Neural crest cell (in vitro differentiated cells): ENCODE measurements around the gene CD300A. TPM values are rescaled to one million over a fixed set of nuclear protein-coding genes. Genes with fewer than 3 reads are reported as not detected.

Experiments
- DNase-seq: peaks from one replicate; pipeline ENCODE4 v3.0.0; 2021; ENCODE audit warnings: low read depth, mixed read lengths, low spot score
- H3K27ac Mint-ChIP-seq: one replicate; pipeline ENCODE4 v1.8.0; 2021; ENCODE audit warnings: mild to moderate bottlenecking, mixed read lengths; ENCODE audit not compliant: unreplicated experiment
- H3K27me3 Mint-ChIP-seq: 2 replicates; pipeline ENCODE4 v1.8.0; 2021; ENCODE audit warnings: low read depth, mild to moderate bottlenecking, mixed read lengths
- H3K36me3 Mint-ChIP-seq: 2 replicates; pipeline ENCODE4 v1.8.0; 2021; ENCODE audit warnings: low read depth, mild to moderate bottlenecking, mixed read lengths
- H3K4me1 Mint-ChIP-seq: 2 replicates; pipeline ENCODE4 v1.8.0; 2021; ENCODE audit warnings: mixed read lengths
- H3K4me3 Mint-ChIP-seq: one replicate; pipeline ENCODE4 v1.8.0; 2021; ENCODE audit warnings: mild to moderate bottlenecking, mixed read lengths
- H3K9me3 Mint-ChIP-seq: 2 replicates; pipeline ENCODE4 v1.8.0; 2021; ENCODE audit warnings: mixed read lengths
- total RNA-seq: library from RNA; stranded (reverse); gene quantifications from 2 replicates; pipeline ENCODE4 v1.2.1, GENCODE V29; 2021
- TF ChIP-seq, protein P1 (sequence below): fragments of 200-600 bp; sonication (generic); conservative IDR thresholded peaks from 2 replicates; pipeline ENCODE4 v1.5.0; 2021; ENCODE audit warnings: antibody characterized with exemption, mild to moderate bottlenecking

Gene CD300A
- total RNA-seq, 1 donor from 2014 or later: not detected

GRCh38 chr17:74472890-74473289 is 6.5 kb downstream of the CD300A start:
- TF ChIP-seq, protein P1, sequence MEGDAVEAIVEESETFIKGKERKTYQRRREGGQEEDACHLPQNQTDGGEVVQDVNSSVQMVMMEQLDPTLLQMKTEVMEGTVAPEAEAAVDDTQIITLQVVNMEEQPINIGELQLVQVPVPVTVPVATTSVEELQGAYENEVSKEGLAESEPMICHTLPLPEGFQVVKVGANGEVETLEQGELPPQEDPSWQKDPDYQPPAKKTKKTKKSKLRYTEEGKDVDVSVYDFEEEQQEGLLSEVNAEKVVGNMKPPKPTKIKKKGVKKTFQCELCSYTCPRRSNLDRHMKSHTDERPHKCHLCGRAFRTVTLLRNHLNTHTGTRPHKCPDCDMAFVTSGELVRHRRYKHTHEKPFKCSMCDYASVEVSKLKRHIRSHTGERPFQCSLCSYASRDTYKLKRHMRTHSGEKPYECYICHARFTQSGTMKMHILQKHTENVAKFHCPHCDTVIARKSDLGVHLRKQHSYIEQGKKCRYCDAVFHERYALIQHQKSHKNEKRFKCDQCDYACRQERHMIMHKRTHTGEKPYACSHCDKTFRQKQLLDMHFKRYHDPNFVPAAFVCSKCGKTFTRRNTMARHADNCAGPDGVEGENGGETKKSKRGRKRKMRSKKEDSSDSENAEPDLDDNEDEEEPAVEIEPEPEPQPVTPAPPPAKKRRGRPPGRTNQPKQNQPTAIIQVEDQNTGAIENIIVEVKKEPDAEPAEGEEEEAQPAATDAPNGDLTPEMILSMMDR: no peak
- Mint-ChIP-seq H3K4me1 (no peaks in the 10 kb centered on the region), H3K9me3 (peaks cover 9% of the 10 kb centered on the region), H3K27me3 (peaks cover 12% of the 10 kb centered on the region), H3K4me3 (no peak overlapping the region), H3K36me3 (no peaks in the 10 kb centered on the region), H3K27ac (no peak overlapping the region)
- no peak for DNase-seq

DNA sequence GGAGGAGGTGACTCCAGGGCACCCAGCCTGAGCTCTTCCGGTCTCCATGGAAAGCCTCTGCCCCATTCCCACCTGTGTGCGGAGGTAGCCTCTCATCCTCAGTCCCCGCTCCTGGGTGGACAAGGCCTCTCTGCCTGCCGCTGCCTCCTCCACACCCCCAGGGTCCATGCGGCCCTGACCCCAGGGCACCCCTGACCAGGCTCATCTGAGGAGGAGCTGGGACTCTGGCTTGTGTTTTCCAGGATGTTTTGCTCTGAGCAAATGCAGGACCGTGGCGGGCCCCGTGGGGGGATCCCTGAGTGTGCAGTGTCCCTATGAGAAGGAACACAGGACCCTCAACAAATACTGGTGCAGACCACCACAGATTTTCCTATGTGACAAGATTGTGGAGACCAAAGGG is 6.9 kb downstream of the CD300A start:
- no peak for DNase-seq
- Mint-ChIP-seq H3K9me3 (peaks cover 9% of the 10 kb centered on the region), H3K4me1 (no peaks in the 10 kb centered on the region), H3K36me3 (no peaks in the 10 kb centered on the region), H3K27ac (no peak overlapping the region), H3K4me3 (no peak overlapping the region), H3K27me3 (peaks cover 14% of the 10 kb centered on the region)
- TF ChIP-seq, protein P1: no peak

GRCh38 chr17:74474043-74474792 is 7.8 kb downstream of the CD300A start:
- H3K4me1 Mint-ChIP-seq: no peaks in the 10 kb centered on the region
- no peaks in the 10 kb centered on the region for H3K36me3 Mint-ChIP-seq
- no peak overlapping the region for H3K27ac Mint-ChIP-seq
- H3K4me3 Mint-ChIP-seq: no peak overlapping the region
- TF ChIP-seq, protein P1: no peak
- no peak for DNase-seq
- H3K9me3 Mint-ChIP-seq: peaks cover 9% of the 10 kb centered on the region
- H3K27me3 Mint-ChIP-seq: peaks cover 23% of the 10 kb centered on the region

- TF ChIP-seq, protein P1: no peak
- Mint-ChIP-seq H3K9me3 (peaks cover 9% of the 10 kb centered on the region), H3K36me3 (no peaks in the 10 kb centered on the region), H3K4me3 (no peak overlapping the region), H3K27ac (no peak overlapping the region), H3K4me1 (no peaks in the 10 kb centered on the region), H3K27me3 (peaks cover 31% of the 10 kb centered on the region)
- no peak for DNase-seq
These were observed 8.8 kb downstream of the CD300A start for GRCh38 chr17:74475189-74475588.

- TF ChIP-seq, protein P1: no peak
- no peaks in the 10 kb centered on the region for H3K36me3 Mint-ChIP-seq
- peaks cover 9% of the 10 kb centered on the region for H3K9me3 Mint-ChIP-seq
- no peak for DNase-seq
- H3K4me1 Mint-ChIP-seq: no peaks in the 10 kb centered on the region
- H3K27me3 Mint-ChIP-seq: peaks cover 34% of the 10 kb centered on the region
- H3K27ac Mint-ChIP-seq: no peak overlapping the region
- no peak overlapping the region for H3K4me3 Mint-ChIP-seq
These were observed 11.0 kb downstream of the CD300A start for GRCh38 chr17:74477411-74477810.
